Neural progenitor cell (in vitro differentiated cells): ENCODE results near the gene C17orf113. TPM values are rescaled to one million over a fixed set of nuclear protein-coding genes. Genes with fewer than 3 reads are reported as not detected.

Experiments used
- DNase-seq: peaks from one replicate; pipeline ENCODE4 v3.0.0-alpha.2; 2016; ENCODE audit warnings: low spot score
- H2AFZ ChIP-seq: fragments of 200-600 bp; sonication (generic); replicated peaks from 2 replicates; pipeline ENCODE4 v1.6.1; 2016; ENCODE audit warnings: antibody characterized with exemption
- H3F3A ChIP-seq: fragments of 200-600 bp; sonication (generic); 2 replicates; pipeline ENCODE4 v1.6.1; 2016; ENCODE audit warnings: antibody characterized with exemption, low read depth
- H3K27ac ChIP-seq: fragments of 200-600 bp; sonication (generic); 2 replicates; pipeline ENCODE4 v1.5.1; 2016; ENCODE audit warnings: mild to moderate bottlenecking
- H3K27me3 ChIP-seq: fragments of 200-600 bp; sonication (generic); 2 replicates; pipeline ENCODE4 v1.6.1; 2016; ENCODE audit warnings: mild to moderate bottlenecking, moderate library complexity
- H3K36me3 ChIP-seq: fragments of 200-600 bp; sonication (generic); 2 replicates; pipeline ENCODE4 v1.5.1; 2016
- H3K4me1 ChIP-seq: fragments of 200-600 bp; sonication (generic); 2 replicates; pipeline ENCODE4 v1.6.1; 2016; ENCODE audit warnings: mixed run types
- H3K4me2 ChIP-seq: fragments of 200-600 bp; sonication (generic); 2 replicates; pipeline ENCODE4 v1.6.1; 2016
- H3K4me3 ChIP-seq: fragments of 200-600 bp; sonication (generic); 2 replicates; pipeline ENCODE4 v1.5.1; 2016
- H3K79me2 ChIP-seq: fragments of 200-600 bp; sonication (generic); 2 replicates; pipeline ENCODE4 v1.6.1; 2016; ENCODE audit warnings: low read depth
- H3K9ac ChIP-seq: fragments of 200-600 bp; sonication (generic); 2 replicates; pipeline ENCODE4 v1.6.1; 2016
- H3K9me3 ChIP-seq: fragments of 200-600 bp; sonication (generic); 2 replicates; pipeline ENCODE4 v1.5.1; 2016; ENCODE audit warnings: low read depth
- H4K20me1 ChIP-seq: fragments of 200-600 bp; sonication (generic); 2 replicates; pipeline ENCODE4 v1.6.1; 2016; ENCODE audit warnings: low read depth
- H3K27ac Mint-ChIP-seq: 3 replicates; pipeline ENCODE4 v1.8.0; 2021; ENCODE audit warnings: mixed read lengths
- H3K27me3 Mint-ChIP-seq: 2 replicates; pipeline ENCODE4 v1.8.0; 2022; ENCODE audit warnings: low read depth, mild to moderate bottlenecking, inconsistent platforms, moderate library complexity, mixed read lengths; ENCODE audit not compliant: insufficient read depth
- H3K36me3 Mint-ChIP-seq: 3 replicates; pipeline ENCODE4 v1.8.0; 2021; ENCODE audit warnings: mixed read lengths
- H3K4me1 Mint-ChIP-seq: 3 replicates; pipeline ENCODE4 v1.8.0; 2021; ENCODE audit warnings: mixed read lengths
- H3K4me3 Mint-ChIP-seq: 3 replicates; pipeline ENCODE4 v1.8.0; 2021; ENCODE audit warnings: mild to moderate bottlenecking, moderate library complexity, mixed read lengths
- H3K9me3 Mint-ChIP-seq: 3 replicates; pipeline ENCODE4 v1.8.0; 2020; ENCODE audit warnings: mixed read lengths
- EZH2 ChIP-seq: fragments of 200-600 bp; sonication (generic); IDR thresholded peaks from 2 replicates; pipeline ENCODE4 v1.6.1; 2017; ENCODE audit warnings: antibody characterized with exemption, mild to moderate bottlenecking, moderate library complexity
- EZH2phosphoT487 ChIP-seq: fragments of 200-600 bp; sonication (generic); IDR thresholded peaks from 2 replicates; pipeline ENCODE4 v1.6.1; 2017; ENCODE audit warnings: antibody characterized with exemption
- total RNA-seq: library from RNA; depleted of rRNA; stranded (reverse); fragments of >200 nt; gene quantifications from 2 replicates; pipeline ENCODE4 v1.2.3, GENCODE V29; 2015; ENCODE audit warnings: low replicate concordance
- TF ChIP-seq, protein P1 (sequence below): fragments of 200-600 bp; sonication (generic); IDR thresholded peaks from 2 replicates; pipeline ENCODE4 v1.5.1; 2017; ENCODE audit warnings: antibody characterized with exemption, mild to moderate bottlenecking

C17orf113 gene
- total RNA-seq, 1 donor from 2014 or later: 2.2 TPM

DNA sequence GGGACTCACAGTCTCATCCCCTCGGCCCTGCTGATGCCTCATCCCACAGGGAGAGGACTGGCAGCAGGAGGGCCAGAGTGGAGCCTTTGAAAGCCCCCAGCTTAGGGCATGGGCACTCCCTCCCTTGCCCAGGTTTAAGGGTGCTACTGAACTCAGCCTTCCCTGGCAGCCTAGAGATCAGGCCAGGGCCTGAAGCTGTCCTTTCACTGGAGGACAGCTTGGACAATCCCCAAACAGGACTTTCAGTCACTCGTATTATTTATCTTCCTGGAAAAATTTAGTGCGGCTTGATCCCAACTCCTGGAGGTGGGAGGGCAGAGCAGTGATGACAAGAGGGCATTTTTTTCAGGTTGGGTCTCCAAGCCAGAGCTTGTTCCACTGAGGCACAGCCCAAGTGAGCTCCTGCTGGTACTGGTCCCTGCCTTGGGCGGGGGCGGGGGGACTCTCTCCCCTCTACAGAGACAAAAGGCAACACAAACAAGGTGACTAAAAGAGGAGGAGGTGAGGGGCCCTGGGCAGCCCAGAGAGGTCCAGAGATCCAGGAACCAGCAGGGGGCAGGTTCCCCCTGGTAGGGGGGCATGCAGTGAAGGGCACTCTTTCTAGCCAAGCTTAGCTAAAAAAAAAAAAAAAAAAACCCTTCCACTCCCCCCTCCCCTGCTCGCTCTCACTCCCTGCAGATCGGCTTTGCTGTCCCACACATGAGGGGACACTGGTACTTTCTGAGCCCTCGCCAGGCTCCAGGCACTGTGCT, 46.1 kb upstream of the C17orf113 start:
- no peak overlapping the region for H3K9ac ChIP-seq
- H3K4me1 Mint-ChIP-seq: peaks cover 24% of the 10 kb centered on the region
- no peaks in the 10 kb centered on the region for H3K36me3 ChIP-seq
- no peaks in the 10 kb centered on the region for H3K79me2 ChIP-seq
- H3K9me3 ChIP-seq: no peaks in the 10 kb centered on the region
- H3K4me3 ChIP-seq: no peak overlapping the region
- H3K4me1 ChIP-seq: peaks cover 7% of the 10 kb centered on the region
- no peak overlapping the region for H3K27ac ChIP-seq
- peaks cover 36% of the 10 kb centered on the region for H3K27me3 ChIP-seq
- H3K27ac Mint-ChIP-seq: no peak overlapping the region
- no peak overlapping the region for H3K4me2 ChIP-seq
- H3K9me3 Mint-ChIP-seq: no peaks in the 10 kb centered on the region
- H2AFZ ChIP-seq: no peak overlapping the region
- H3K4me3 Mint-ChIP-seq: peak overlapping the region; percentile 36
- no peak for DNase-seq
- H3K36me3 Mint-ChIP-seq: no peaks in the 10 kb centered on the region
- H3F3A ChIP-seq: peaks cover 12% of the 10 kb centered on the region
- peaks cover 27% of the 10 kb centered on the region for H3K27me3 Mint-ChIP-seq
- TF ChIP-seq, protein P1, sequence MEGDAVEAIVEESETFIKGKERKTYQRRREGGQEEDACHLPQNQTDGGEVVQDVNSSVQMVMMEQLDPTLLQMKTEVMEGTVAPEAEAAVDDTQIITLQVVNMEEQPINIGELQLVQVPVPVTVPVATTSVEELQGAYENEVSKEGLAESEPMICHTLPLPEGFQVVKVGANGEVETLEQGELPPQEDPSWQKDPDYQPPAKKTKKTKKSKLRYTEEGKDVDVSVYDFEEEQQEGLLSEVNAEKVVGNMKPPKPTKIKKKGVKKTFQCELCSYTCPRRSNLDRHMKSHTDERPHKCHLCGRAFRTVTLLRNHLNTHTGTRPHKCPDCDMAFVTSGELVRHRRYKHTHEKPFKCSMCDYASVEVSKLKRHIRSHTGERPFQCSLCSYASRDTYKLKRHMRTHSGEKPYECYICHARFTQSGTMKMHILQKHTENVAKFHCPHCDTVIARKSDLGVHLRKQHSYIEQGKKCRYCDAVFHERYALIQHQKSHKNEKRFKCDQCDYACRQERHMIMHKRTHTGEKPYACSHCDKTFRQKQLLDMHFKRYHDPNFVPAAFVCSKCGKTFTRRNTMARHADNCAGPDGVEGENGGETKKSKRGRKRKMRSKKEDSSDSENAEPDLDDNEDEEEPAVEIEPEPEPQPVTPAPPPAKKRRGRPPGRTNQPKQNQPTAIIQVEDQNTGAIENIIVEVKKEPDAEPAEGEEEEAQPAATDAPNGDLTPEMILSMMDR: no peak
- TF ChIP-seq EZH2phosphoT487 (no peak), EZH2 (no peak)
- no peaks in the 10 kb centered on the region for H4K20me1 ChIP-seq

DNA sequence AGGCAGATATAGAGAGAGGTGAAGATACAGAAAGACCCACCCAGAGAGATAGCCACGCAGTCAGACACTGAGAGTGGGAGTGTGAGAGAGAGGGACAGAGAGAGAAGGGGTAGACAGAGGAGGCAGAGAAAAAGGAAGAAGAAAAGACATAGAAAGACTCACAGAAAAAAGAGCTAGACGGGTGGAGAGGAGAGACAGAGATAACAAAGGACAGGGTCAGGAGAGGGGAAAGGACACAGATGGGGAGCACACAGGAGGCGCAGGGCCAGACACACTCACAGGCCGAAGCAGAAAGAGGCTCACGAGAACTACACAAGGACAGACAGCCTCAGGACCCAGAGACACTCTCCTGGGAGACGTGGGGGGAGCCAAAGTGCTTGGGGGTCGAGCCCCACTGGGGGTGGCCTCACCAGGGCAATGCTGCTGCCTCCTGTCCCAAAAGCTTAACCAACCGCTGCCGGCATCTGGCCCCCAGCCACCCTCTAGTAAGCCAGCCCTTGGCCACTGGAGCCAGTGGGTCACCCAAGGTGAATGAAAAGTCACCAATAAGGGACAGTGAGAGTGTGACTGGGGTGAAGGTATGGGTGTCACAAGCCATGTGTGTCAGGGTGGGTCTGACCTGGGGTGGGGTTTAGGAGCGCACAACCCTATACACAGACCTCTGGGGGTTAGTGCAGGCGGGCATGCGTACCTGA, 44.1 kb upstream of the C17orf113 start:
- H3K27me3 Mint-ChIP-seq: peaks cover 22% of the 10 kb centered on the region
- no peaks in the 10 kb centered on the region for H3K36me3 Mint-ChIP-seq

DNA sequence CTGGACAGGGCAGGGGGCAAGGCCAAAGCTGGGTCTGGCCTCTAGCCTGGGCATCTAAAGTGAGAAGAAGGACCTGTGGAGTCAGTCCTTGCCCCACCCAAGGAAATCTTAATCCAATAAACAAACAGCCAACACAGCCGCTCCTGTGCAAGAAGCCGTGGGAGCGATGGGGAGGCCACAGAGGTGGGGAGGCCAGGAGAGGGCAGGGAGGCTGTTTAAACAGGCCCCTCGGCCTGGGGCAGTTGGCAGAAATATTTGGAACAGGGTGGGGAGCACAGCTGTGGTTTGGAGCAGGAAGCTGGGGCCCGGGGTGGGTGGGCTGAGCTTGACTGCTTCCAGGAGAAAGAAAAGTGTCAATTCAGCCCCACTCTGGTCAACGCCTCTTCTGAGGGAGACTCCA, 42.5 kb upstream of the C17orf113 start:
- H3K27ac Mint-ChIP-seq: no peak overlapping the region

More for the DNA sequence above, 44.1 kb upstream of the C17orf113 start:
- H3K27ac ChIP-seq: no peak overlapping the region
- no peak for TF ChIP-seq EZH2
- no peak for TF ChIP-seq EZH2phosphoT487
- TF ChIP-seq, protein P1: no peak
- H3K4me1 ChIP-seq: peaks cover 7% of the 10 kb centered on the region
- no peak overlapping the region for H3K4me3 ChIP-seq
- Mint-ChIP-seq H3K4me3 (no peak overlapping the region), H3K27ac (no peak overlapping the region), H3K4me1 (peaks cover 22% of the 10 kb centered on the region), H3K9me3 (no peaks in the 10 kb centered on the region)
- H3F3A ChIP-seq: peaks cover 12% of the 10 kb centered on the region
- no peaks in the 10 kb centered on the region for H4K20me1 ChIP-seq
- no peak overlapping the region for H3K4me2 ChIP-seq
- H3K9ac ChIP-seq: no peak overlapping the region
- H3K27me3 ChIP-seq: peaks cover 35% of the 10 kb centered on the region
- no peaks in the 10 kb centered on the region for H3K9me3 ChIP-seq
- no peak for DNase-seq
- H2AFZ ChIP-seq: no peak overlapping the region
- no peaks in the 10 kb centered on the region for H3K79me2 ChIP-seq
- no peaks in the 10 kb centered on the region for H3K36me3 ChIP-seq

More for the DNA sequence above, 42.5 kb upstream of the C17orf113 start:
- H3K4me3 ChIP-seq: no peak overlapping the region
- H3K9me3 Mint-ChIP-seq: no peaks in the 10 kb centered on the region
- no peak overlapping the region for H3K9ac ChIP-seq
- peaks cover 4% of the 10 kb centered on the region for H3K4me1 ChIP-seq
- no peaks in the 10 kb centered on the region for H4K20me1 ChIP-seq
- H3K27me3 ChIP-seq: peaks cover 20% of the 10 kb centered on the region
- peaks cover under 1% of the 10 kb centered on the region for H3F3A ChIP-seq
- no peak overlapping the region for H3K4me2 ChIP-seq
- no peaks in the 10 kb centered on the region for H3K36me3 Mint-ChIP-seq
- peaks cover 20% of the 10 kb centered on the region for H3K27me3 Mint-ChIP-seq
- H3K27ac ChIP-seq: no peak overlapping the region
- DNase-seq: no peak
- H3K4me3 Mint-ChIP-seq: no peak overlapping the region
- H2AFZ ChIP-seq: no peak overlapping the region
- peaks cover 11% of the 10 kb centered on the region for H3K4me1 Mint-ChIP-seq
- TF ChIP-seq EZH2phosphoT487: no peak
- TF ChIP-seq, protein P1: no peak
- TF ChIP-seq EZH2: no peak
- no peaks in the 10 kb centered on the region for H3K36me3 ChIP-seq
- H3K9me3 ChIP-seq: no peaks in the 10 kb centered on the region
- H3K79me2 ChIP-seq: no peaks in the 10 kb centered on the region
